Measurements from ENCODE around the gene MEX3D. TPM values are rescaled to one million over a fixed set of nuclear protein-coding genes. Genes with fewer than 3 reads are reported as not detected.

Gene MEX3D
- total RNA-seq, 4 donors from 2014 or later = 20.8 to 100 (median 27.8) TPM

DNA sequence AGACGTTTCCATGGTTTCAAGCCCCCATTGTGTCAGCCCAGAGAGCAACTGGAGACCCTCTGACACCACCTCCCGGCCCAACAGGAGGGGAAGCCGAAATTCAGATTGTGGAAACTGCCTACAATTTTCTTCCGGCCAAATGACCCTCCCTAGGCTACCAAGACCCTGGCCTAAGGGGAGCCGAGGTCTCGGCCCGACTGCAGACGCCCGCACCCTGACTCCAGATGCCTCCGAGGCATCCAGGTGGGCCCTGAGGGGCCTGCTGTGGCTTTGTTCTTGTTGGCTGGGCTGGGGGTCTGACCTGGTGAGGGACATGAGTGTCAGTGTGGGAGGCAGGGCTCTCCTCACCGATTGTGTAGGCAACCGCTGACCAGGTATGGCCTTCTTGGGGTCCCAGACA lies 9.6 kb downstream of the MEX3D start:
- Histone ChIP-seq H3K9me3 (no peaks in the 10 kb centered on the region), H3K4me3 (no peak overlapping the region), H3K36me3 (peaks cover 0 to 4% (median 0%) of the 10 kb centered on the region in 4 donors), H3K4me1 (no peaks in the 10 kb centered on the region), H3K27me3 (no peaks in the 10 kb centered on the region), H3K27ac (no peak overlapping the region)
- TF ChIP-seq, protein P1, sequence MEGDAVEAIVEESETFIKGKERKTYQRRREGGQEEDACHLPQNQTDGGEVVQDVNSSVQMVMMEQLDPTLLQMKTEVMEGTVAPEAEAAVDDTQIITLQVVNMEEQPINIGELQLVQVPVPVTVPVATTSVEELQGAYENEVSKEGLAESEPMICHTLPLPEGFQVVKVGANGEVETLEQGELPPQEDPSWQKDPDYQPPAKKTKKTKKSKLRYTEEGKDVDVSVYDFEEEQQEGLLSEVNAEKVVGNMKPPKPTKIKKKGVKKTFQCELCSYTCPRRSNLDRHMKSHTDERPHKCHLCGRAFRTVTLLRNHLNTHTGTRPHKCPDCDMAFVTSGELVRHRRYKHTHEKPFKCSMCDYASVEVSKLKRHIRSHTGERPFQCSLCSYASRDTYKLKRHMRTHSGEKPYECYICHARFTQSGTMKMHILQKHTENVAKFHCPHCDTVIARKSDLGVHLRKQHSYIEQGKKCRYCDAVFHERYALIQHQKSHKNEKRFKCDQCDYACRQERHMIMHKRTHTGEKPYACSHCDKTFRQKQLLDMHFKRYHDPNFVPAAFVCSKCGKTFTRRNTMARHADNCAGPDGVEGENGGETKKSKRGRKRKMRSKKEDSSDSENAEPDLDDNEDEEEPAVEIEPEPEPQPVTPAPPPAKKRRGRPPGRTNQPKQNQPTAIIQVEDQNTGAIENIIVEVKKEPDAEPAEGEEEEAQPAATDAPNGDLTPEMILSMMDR (IDR thresholded peaks at IDR 0.05) = no peak
- TF ChIP-seq POLR2A (IDR thresholded peaks at IDR 0.05) = no peak
- intact Hi-C loops (cut with DNase I; ENCODE audit: low total_unique reads) (no loop called here), in situ Hi-C loops (cut with MboI; ENCODE audit: low pct_ligation_motif_present in 1 of 4, low pct_unique_long_range_greater_than_20kb in 1 of 4, low sequenced_read_pairs in 3 of 4) (no loop called here)
- 87% methylated on average over 12 of the region's 12 CpGs; no CpG with 5 or more reads in 1 of the 2 donors for WGBS, 2 donors (ENCODE audit: low coverage in 1 of 2)
- DNase-seq = no peak

DNA sequence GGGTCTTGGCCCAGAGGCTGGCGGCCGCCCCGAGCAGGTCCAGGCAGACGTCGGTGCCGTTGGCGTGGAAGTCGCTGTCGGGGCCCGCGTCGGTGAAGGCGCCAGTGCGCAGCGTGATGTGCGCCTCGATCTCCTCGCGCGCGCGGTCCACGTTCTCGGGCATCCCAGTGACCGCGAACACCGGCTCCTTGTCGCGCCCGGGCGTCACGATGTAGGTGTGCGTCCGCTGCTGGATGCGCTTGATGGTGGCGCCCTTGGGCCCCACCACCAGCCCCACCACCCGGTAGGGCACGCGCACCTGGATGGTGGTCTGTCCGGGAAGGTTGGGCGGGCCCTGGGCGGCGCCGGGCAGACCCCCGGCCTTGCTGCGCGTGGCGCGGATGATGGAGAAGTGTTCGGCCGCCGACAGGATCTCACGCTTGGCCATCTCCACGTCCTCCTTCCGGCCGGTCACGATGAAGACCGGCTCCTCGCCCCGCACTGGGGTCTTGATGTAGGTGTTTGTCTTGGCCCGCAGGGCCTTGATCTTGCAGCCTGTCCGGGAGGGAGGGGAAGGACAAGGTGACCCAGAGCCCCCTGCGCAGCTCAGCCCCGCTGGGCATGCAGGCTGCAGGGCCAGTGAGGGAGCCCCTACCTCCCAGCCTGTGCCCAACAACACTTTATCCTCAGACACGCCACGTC lies 11.6 kb downstream of the MEX3D start:
- Histone ChIP-seq H3K36me3 (peaks cover 0 to 4% (median 0%) of the 10 kb centered on the region in 4 donors), H3K4me3 (no peak overlapping the region), H3K4me1 (no peaks in the 10 kb centered on the region), H3K27me3 (no peaks in the 10 kb centered on the region), H3K27ac (no peak overlapping the region), H3K9me3 (no peaks in the 10 kb centered on the region)
- WGBS, 2 donors (ENCODE audit: low coverage in 1 of 2) = 98% methylated on average over 66 of the region's 66 CpGs; no CpG with 5 or more reads in 1 of the 2 donors
- TF ChIP-seq POLR2AphosphoS5 (IDR thresholded peaks at IDR 0.05) (no peak), EP300 (IDR thresholded peaks at IDR 0.05; ENCODE audit: low read depth) (no peak), POLR2A (IDR thresholded peaks at IDR 0.05) (no peak)
- TF ChIP-seq, protein P1 (IDR thresholded peaks at IDR 0.05) = no peak
- intact Hi-C loops (cut with DNase I; ENCODE audit: low total_unique reads) (no loop called here), in situ Hi-C loops (cut with MboI; ENCODE audit: low pct_ligation_motif_present in 1 of 4, low pct_unique_long_range_greater_than_20kb in 1 of 4, low sequenced_read_pairs in 3 of 4) (no loop called here)
- no peak for DNase-seq

DNA sequence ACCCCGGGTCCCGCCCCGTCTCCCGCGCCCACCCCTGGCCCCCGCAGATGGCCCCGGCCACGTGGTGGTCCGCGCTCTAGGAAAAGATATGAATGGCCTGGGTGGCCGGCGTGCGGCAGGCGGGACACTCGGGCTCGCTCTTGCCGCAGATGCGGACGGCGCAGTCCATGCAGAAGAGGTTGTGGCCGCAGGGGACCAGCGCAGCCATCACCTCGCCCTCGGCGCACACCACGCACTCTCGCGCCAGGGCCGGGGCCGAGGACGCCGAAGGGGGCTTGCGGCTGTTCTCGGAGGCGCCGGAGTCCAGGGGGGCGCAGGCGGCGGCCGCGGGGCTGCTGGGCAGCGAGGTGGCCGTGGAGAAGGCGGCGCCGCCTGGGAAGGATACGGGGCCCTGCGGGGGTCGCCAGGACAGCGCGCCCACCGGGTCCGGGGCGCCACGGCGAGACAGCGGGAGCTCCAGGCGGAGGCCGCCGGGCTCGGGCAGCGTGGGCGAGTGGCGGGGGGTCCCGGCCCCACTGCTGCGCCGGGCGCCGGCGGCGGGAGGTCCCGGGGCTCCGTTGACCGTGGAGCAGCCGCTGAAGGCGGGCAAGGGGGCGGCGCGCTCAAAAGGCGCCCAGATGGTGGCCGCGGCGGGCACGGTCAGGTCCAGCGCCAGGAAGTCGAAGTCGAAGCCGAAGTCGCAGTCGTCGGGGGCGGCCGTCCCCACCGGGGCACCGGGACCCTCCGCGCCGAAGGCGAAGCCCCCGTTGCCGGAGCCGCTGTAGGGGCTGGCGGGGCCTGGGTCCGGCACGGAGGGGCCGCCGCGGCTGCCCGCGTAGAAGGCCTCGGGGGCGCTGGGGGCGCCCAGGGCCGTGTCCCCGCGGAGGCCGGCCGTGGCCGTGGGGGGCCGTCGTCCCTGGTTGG lies 12.4 kb downstream of the MEX3D start:
- 96% methylated on average over 107 of the region's 121 CpGs; no CpG with 5 or more reads in 1 of the 2 donors for WGBS, 2 donors (ENCODE audit: low coverage in 1 of 2)
- H3K36me3 ChIP-seq = peaks cover 0 to 4% (median 0%) of the 10 kb centered on the region in 4 donors
- no peaks in the 10 kb centered on the region for H3K4me1 ChIP-seq
- no peak for DNase-seq
- no peak overlapping the region for H3K27ac ChIP-seq
- intact Hi-C loops (cut with DNase I; ENCODE audit: low total_unique reads) = no loop called here
- TF ChIP-seq, protein P1 (IDR thresholded peaks at IDR 0.05) = no peak
- TF ChIP-seq EP300 (IDR thresholded peaks at IDR 0.05; ENCODE audit: low read depth) (no peak), POLR2A (IDR thresholded peaks at IDR 0.05) (no peak), POLR2AphosphoS5 (IDR thresholded peaks at IDR 0.05) (no peak)
- no peaks in the 10 kb centered on the region for H3K27me3 ChIP-seq
- no peaks in the 10 kb centered on the region for H3K9me3 ChIP-seq
- H3K4me3 ChIP-seq = no peak overlapping the region
- in situ Hi-C loops (cut with MboI; ENCODE audit: low pct_ligation_motif_present in 1 of 4, low pct_unique_long_range_greater_than_20kb in 1 of 4, low sequenced_read_pairs in 3 of 4) = no loop called here

DNA sequence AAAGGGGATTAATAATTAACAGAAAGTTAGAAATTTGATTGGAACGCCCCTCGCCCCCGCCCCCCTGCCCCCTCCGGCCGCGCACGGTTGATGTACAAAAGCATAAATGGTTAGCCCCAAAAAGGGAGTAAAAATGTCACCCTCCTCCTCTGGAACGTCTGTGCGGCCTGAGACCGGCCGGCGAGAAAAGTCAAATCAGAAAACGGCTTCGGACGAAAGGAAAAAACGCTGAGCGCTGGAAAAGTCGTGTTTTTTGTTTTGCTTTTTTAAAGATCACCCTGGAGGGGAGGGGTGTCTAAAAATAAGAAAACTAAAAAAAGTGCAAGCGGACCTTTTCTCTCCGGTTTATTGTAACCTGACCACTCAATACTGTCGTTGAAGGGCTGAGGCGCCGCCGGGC lies 13.2 kb downstream of the MEX3D start:
- TF ChIP-seq POLR2AphosphoS5 (IDR thresholded peaks at IDR 0.05) (no peak), POLR2A (IDR thresholded peaks at IDR 0.05) (no peak), EP300 (IDR thresholded peaks at IDR 0.05; ENCODE audit: low read depth) (no peak)
- TF ChIP-seq, protein P1 (IDR thresholded peaks at IDR 0.05) = no peak
- Histone ChIP-seq H3K36me3 (peaks cover 0 to 4% (median 0%) of the 10 kb centered on the region in 4 donors), H3K27ac (no peak overlapping the region), H3K27me3 (no peaks in the 10 kb centered on the region), H3K9me3 (no peaks in the 10 kb centered on the region), H3K4me3 (no peak overlapping the region), H3K4me1 (no peaks in the 10 kb centered on the region)
- intact Hi-C loops (cut with DNase I; ENCODE audit: low total_unique reads) (no loop called here), in situ Hi-C loops (cut with MboI; ENCODE audit: low pct_ligation_motif_present in 1 of 4, low pct_unique_long_range_greater_than_20kb in 1 of 4, low sequenced_read_pairs in 3 of 4) (no loop called here)
- DNase-seq = no peak
- WGBS, 2 donors (ENCODE audit: low coverage in 1 of 2) = 84 to 91% methylated on average over 18 to 24 of the region's 24 CpGs
